ENCODE data around the gene RHBDD3.

Gene RHBDD3

DNA sequence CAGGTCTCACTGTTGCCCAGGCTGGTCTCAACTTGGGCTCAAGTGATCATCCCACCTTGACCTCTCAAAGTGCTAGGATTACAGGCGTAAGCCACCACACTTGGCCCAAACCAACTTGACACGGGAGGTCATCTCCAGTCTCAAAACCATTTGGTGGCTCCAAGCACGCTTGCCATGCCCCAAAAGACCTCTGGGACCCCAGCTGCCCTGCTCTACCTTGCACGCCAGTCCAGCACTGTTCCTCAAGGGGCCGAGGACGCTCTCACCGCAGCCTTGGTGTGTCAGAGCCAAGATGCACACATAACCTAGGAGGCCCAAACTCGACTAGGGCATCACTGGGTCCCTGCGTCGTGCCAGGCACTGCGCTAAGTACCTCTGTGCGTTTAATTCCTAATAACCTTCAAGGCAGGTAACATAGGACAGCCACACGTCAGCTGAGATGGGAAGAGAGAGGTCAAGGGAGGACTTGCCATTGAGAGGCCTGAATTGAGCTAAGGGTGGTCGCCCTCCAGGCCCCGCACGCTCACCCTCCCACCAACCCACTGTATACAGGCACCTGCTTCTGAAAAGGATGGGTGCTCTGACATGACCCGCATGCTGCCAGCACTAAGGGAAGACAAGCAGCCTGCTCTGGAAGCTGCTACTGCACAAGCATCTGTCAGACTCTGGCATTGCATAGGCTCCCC lies 34.1 kb upstream of the RHBDD3 start:
- Histone ChIP-seq H3K4me3 (ENCODE audit: low read depth, low read length) (no peak overlapping the region), H3K36me3 (replicated peaks) (peaks cover 44% of the 10 kb centered on the region), H3K27me3 (replicated peaks) (no peaks in the 10 kb centered on the region), H3K27ac (no peak overlapping the region)
- DNase-seq, result no peak
- TF ChIP-seq CTCF (IDR thresholded peaks at IDR 0.05; ENCODE audit: low read depth, low read length, missing control alignments), result no peak
- in situ Hi-C loops (cut with HindIII; ENCODE audit: low pct_ligation_motif_present, low sequenced_read_pairs), result no loop called here

DNA sequence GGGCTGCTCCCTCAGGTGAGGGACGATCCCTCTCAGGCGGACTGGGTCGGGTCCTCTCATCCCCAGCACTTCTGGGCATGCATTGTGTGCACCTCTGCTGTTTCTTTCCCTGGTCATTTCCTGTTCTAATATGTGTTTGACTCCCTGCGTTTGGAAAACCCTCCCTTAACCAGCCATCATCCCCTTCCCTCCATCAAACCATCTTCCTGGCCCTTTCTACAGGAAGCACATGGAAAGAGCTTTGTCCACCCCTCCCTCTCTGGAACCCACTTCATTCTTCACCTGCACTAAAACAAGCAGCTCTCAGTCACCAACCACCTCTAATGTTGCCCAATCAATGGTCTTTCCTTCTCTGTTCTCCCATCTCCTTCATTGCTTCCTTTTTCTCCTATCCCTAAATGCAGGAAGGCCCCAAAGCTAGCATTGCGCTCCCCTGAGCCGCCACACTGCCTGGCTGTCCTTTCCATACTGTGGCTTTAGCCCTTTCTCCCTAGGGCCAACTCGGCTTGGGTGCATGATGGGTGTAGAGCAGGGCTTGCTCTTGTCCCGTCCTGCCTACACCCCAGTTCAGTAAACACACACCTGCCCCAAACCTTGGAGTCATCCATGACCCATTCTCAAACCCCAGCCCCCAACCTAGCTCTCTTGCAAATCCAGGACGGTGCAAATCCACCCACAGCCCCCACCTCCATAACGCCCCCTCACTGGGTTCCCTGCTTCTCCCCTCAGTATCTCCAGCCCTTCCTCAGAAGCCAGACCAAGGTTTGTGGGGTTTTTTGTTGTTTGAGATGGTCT lies 33.2 kb upstream of the RHBDD3 start:
- no peak for DNase-seq
- Histone ChIP-seq H3K36me3 (replicated peaks) (peaks cover 52% of the 10 kb centered on the region), H3K4me3 (ENCODE audit: low read depth, low read length) (no peak overlapping the region), H3K27me3 (replicated peaks) (no peaks in the 10 kb centered on the region), H3K27ac (no peak overlapping the region)
- TF ChIP-seq CTCF (IDR thresholded peaks at IDR 0.05; ENCODE audit: low read depth, low read length, missing control alignments), result no peak
- in situ Hi-C loops (cut with HindIII; ENCODE audit: low pct_ligation_motif_present, low sequenced_read_pairs), result no loop called here

GRCh38 chr22:29300467-29300806 lies 32.7 kb upstream of the RHBDD3 start:
- in situ Hi-C loops (cut with HindIII; ENCODE audit: low pct_ligation_motif_present, low sequenced_read_pairs), result no loop called here
- Histone ChIP-seq H3K27ac (no peak overlapping the region), H3K36me3 (replicated peaks) (peaks cover 58% of the 10 kb centered on the region), H3K4me3 (ENCODE audit: low read depth, low read length) (no peak overlapping the region), H3K27me3 (replicated peaks) (no peaks in the 10 kb centered on the region)
- TF ChIP-seq CTCF (IDR thresholded peaks at IDR 0.05; ENCODE audit: low read depth, low read length, missing control alignments), result no peak
- no peak for DNase-seq

GRCh38 chr22:29299136-29299900 lies 31.5 kb upstream of the RHBDD3 start:
- Histone ChIP-seq H3K27ac (no peak overlapping the region), H3K27me3 (replicated peaks) (no peaks in the 10 kb centered on the region), H3K36me3 (replicated peaks) (peaks cover 69% of the 10 kb centered on the region), H3K4me3 (ENCODE audit: low read depth, low read length) (no peak overlapping the region)
- DNase-seq, result no peak
- TF ChIP-seq CTCF (IDR thresholded peaks at IDR 0.05; ENCODE audit: low read depth, low read length, missing control alignments), result no peak
- in situ Hi-C loops (cut with HindIII; ENCODE audit: low pct_ligation_motif_present, low sequenced_read_pairs), result no loop called here

- DNase-seq, result no peak
- TF ChIP-seq CTCF (IDR thresholded peaks at IDR 0.05; ENCODE audit: low read depth, low read length, missing control alignments), result no peak
- Histone ChIP-seq H3K27ac (no peak overlapping the region), H3K36me3 (replicated peaks) (peaks cover 76% of the 10 kb centered on the region), H3K4me3 (ENCODE audit: low read depth, low read length) (no peak overlapping the region), H3K27me3 (replicated peaks) (no peaks in the 10 kb centered on the region)
- in situ Hi-C loops (cut with HindIII; ENCODE audit: low pct_ligation_motif_present, low sequenced_read_pairs), result no loop called here
These were observed 30.9 kb upstream of the RHBDD3 start for GRCh38 chr22:29298641-29299040.

Measured in brain microvascular endothelial cell (primary cell).